ENCODE results near the gene CMYA5. TPM values are rescaled to one million over a fixed set of nuclear protein-coding genes. Genes with fewer than 3 reads are reported as not detected.
"Not testable (repeated sequence)": the region's sequence is repeated elsewhere in the genome, so short reads cannot be mapped to it uniquely, and the experiment has no call there.

CMYA5 gene
- total RNA-seq, 1 experiment from 2014 or later = 0.16 TPM

- DNase-seq (ENCODE audit: low spot score) = no peak
These were observed 57.3 kb downstream of the CMYA5 start for GRCh38 chr5:79746642-79747569.

GRCh38 chr5:79750611-79751510 lies 61.2 kb downstream of the CMYA5 start:
- no peak for DNase-seq (ENCODE audit: low spot score)

- no peak for DNase-seq (ENCODE audit: low spot score)
These were observed 63.5 kb downstream of the CMYA5 start for GRCh38 chr5:79753092-79753491.

- no peak for DNase-seq (ENCODE audit: low spot score)
These were observed 64.4 kb downstream of the CMYA5 start for GRCh38 chr5:79753877-79754645.

GRCh38 chr5:79754865-79755555 lies 65.4 kb downstream of the CMYA5 start:
- no peak for DNase-seq (ENCODE audit: low spot score)

GRCh38 chr5:79756076-79756475 lies 66.4 kb downstream of the CMYA5 start:
- no peak for DNase-seq (ENCODE audit: low spot score)

GRCh38 chr5:79759436-79759835 lies 69.8 kb downstream of the CMYA5 start:
- DNase-seq (ENCODE audit: low spot score) = peak; percentile 57

GRCh38 chr5:79759848-79760247 lies 70.2 kb downstream of the CMYA5 start:
- no peak for DNase-seq (ENCODE audit: low spot score)

GRCh38 chr5:79762929-79763328 lies 73.3 kb downstream of the CMYA5 start:
- DNase-seq (ENCODE audit: low spot score) = no peak

GRCh38 chr5:79764147-79764546 lies 74.5 kb downstream of the CMYA5 start:
- DNase-seq (ENCODE audit: low spot score) = not testable (repeated sequence)

GRCh38 chr5:79771387-79771786 lies 81.8 kb downstream of the CMYA5 start:
- DNase-seq (ENCODE audit: low spot score) = peak; percentile 76

GRCh38 chr5:79772651-79773050 lies 83.0 kb downstream of the CMYA5 start:
- DNase-seq (ENCODE audit: low spot score) = no peak

GRCh38 chr5:79773612-79774011 lies 84.0 kb downstream of the CMYA5 start:
- no peak for DNase-seq (ENCODE audit: low spot score)

GRCh38 chr5:79774171-79774854 lies 84.7 kb downstream of the CMYA5 start:
- no peak for DNase-seq (ENCODE audit: low spot score)

- no peak for DNase-seq (ENCODE audit: low spot score)
These were observed 85.2 kb downstream of the CMYA5 start for GRCh38 chr5:79774855-79775237.

GRCh38 chr5:79784741-79785140 lies 95.1 kb downstream of the CMYA5 start:
- not testable (repeated sequence) for DNase-seq (ENCODE audit: low spot score)

- no peak for DNase-seq (ENCODE audit: low spot score)
These were observed 96.3 kb downstream of the CMYA5 start for GRCh38 chr5:79785983-79786382.

GRCh38 chr5:79787448-79787847 lies 97.8 kb downstream of the CMYA5 start:
- DNase-seq (ENCODE audit: low spot score) = no peak

GRCh38 chr5:79791843-79792242 lies 102.2 kb downstream of the CMYA5 start:
- DNase-seq (ENCODE audit: low spot score) = no peak

- no peak for DNase-seq (ENCODE audit: low spot score)
These were observed 102.8 kb downstream of the CMYA5 start for GRCh38 chr5:79792463-79792862.

GRCh38 chr5:79793304-79793703 lies 103.7 kb downstream of the CMYA5 start:
- DNase-seq (ENCODE audit: low spot score) = no peak

Data from A172 (cell line).